ENCODE results near the gene NHLH2.

NHLH2 gene

GRCh38 chr1:115802416-115802815, 38.5 kb downstream of the NHLH2 start:
- no peak for DNase-seq

- no peak for DNase-seq
Measured at GRCh38 chr1:115797486-115797885, 43.4 kb downstream of the NHLH2 start.

GRCh38 chr1:115796897-115797296, 44.0 kb downstream of the NHLH2 start:
- no peak for DNase-seq

- DNase-seq = no peak
Measured at GRCh38 chr1:115796036-115796435, 44.9 kb downstream of the NHLH2 start.

- no peak for DNase-seq
Measured at GRCh38 chr1:115794976-115795639, 45.8 kb downstream of the NHLH2 start.

- no peak for DNase-seq
Measured at GRCh38 chr1:115793162-115793561, 47.8 kb downstream of the NHLH2 start.

- DNase-seq = no peak
Measured at GRCh38 chr1:115791816-115792215, 49.1 kb downstream of the NHLH2 start.

GRCh38 chr1:115790846-115791245, 50.1 kb downstream of the NHLH2 start:
- no peak for DNase-seq

GRCh38 chr1:115790356-115790755, 50.6 kb downstream of the NHLH2 start:
- no peak for DNase-seq

Data from suppressor macrophage (primary cell).